K562 (cell line): ENCODE data around the gene RPS2. TPM values are rescaled to one million over a fixed set of nuclear protein-coding genes. Genes with fewer than 3 reads are reported as not detected.

ENCODE experiments used
- CC2D1A ChIP-seq: fragments of 450-650 bp; IDR thresholded peaks from 2 replicates; pipeline ENCODE4 v1.6.1; 2017; ENCODE audit warnings: mild to moderate bottlenecking
- CREBBP ChIP-seq: IDR thresholded peaks from one replicate; pipeline ENCODE4 v1.6.1; 2012; ENCODE audit warnings: low read depth, mild to moderate bottlenecking, control low read depth, inconsistent platforms, low read length
- ESRRB ChIP-seq: fragments of 250-450 bp; sonication (Bioruptor Pico); IDR thresholded peaks from 2 replicates; pipeline ENCODE4 v1.5.0; 2020; ENCODE audit warnings: mild to moderate bottlenecking, moderate library complexity, borderline replicate concordance
- KDM4B ChIP-seq, 2 experiments: fragments of 450-650 bp in 1 of 2; sonication (generic) in 1 of 2; IDR thresholded peaks; 2 replicates each; pipeline ENCODE4 v1.6.1; 2016 to 2017; ENCODE audit warnings: borderline replicate concordance in 2 of 2, antibody characterized with exemption in 1 of 2, low read depth in 1 of 2, mild to moderate bottlenecking in 1 of 2
- NFXL1 ChIP-seq: fragments of 450-650 bp; formaldehyde crosslinking; IDR thresholded peaks from 2 replicates; pipeline ENCODE4 v1.4.0; 2021; ENCODE audit warnings: mild to moderate bottlenecking
- NR2C1 ChIP-seq, 2 experiments: fragments of 450-650 bp; IDR thresholded peaks; 2 replicates each; pipeline ENCODE4 v1.6.1; 2017; ENCODE audit warnings: mild to moderate bottlenecking in 2 of 2, antibody characterized with exemption in 1 of 2, inconsistent platforms in 1 of 2, missing compliant biosample characterization in 1 of 2, missing genetic modification characterization in 1 of 2
- PHB ChIP-seq: fragments of 250-450 bp; sonication (Bioruptor Pico); IDR thresholded peaks from 2 replicates; pipeline ENCODE4 v1.5.0; 2021
- POLR2B ChIP-seq: fragments of 450-650 bp; IDR thresholded peaks from 2 replicates; pipeline ENCODE4 v1.6.1; 2018; ENCODE audit warnings: low read depth; ENCODE audit not compliant: partially characterized antibody
- SIX5 ChIP-seq, 2 experiments: IDR thresholded peaks; 2 replicates each; pipeline ENCODE4 v1.6.1; 2011; ENCODE audit warnings: low read length in 2 of 2, borderline replicate concordance in 1 of 2, low read depth in 1 of 2, mild to moderate bottlenecking in 1 of 2, moderate library complexity in 1 of 2; ENCODE audit not compliant: insufficient read depth in 1 of 2
- SP1 ChIP-seq: sonication (generic); formaldehyde crosslinking; IDR thresholded peaks from 2 replicates; pipeline ENCODE4 v1.8.1; 2022; ENCODE audit warnings: mild to moderate bottlenecking, missing genetic modification reagents
- STAT5B ChIP-seq: fragments of 250-450 bp; sonication (Bioruptor Pico); IDR thresholded peaks from 2 replicates; pipeline ENCODE4 v1.8.0; 2021; ENCODE audit warnings: mild to moderate bottlenecking, inconsistent platforms
- THRAP3 ChIP-seq: fragments of 450-650 bp; IDR thresholded peaks from 2 replicates; pipeline ENCODE4 v1.6.1; 2016; ENCODE audit warnings: mild to moderate bottlenecking, inconsistent platforms, borderline replicate concordance
- TRIM24 ChIP-seq, 2 experiments: fragments of 450-650 bp; IDR thresholded peaks; 2 replicates each; pipeline ENCODE4 v1.6.1; 2016
- ZBTB17 ChIP-seq: fragments of 450-650 bp; formaldehyde crosslinking; IDR thresholded peaks from 2 replicates; pipeline ENCODE4 v1.4.0; 2020; ENCODE audit warnings: mild to moderate bottlenecking
- ZNF384 ChIP-seq: IDR thresholded peaks from 2 replicates; pipeline ENCODE4 v1.6.1; 2012; ENCODE audit warnings: low read depth, low read length, improper control_type of control experiment
- ZNF407 ChIP-seq: fragments of 450-650 bp; IDR thresholded peaks from 2 replicates; pipeline ENCODE4 v1.6.1; 2016; ENCODE audit warnings: low read depth
- ZNF431 ChIP-seq: sonication (generic); formaldehyde crosslinking; IDR thresholded peaks from 2 replicates; pipeline ENCODE4 v1.8.0; 2022; ENCODE audit warnings: mild to moderate bottlenecking, missing genetic modification reagents
- ZNF507 ChIP-seq: conservative IDR thresholded peaks from 2 replicates; pipeline ENCODE4 v1.6.1; 2017; ENCODE audit warnings: missing genetic modification characterization, missing compliant biosample characterization
- polyA plus RNA-seq, 8 experiments: library from polyadenylated mRNA; depleted of rRNA in 4 of 8; stranded (reverse) in 5 of 8; unstranded in 3 of 8; fragments of >200 nt; fragmentation: Nextera tagmentation in 2 of 8; fragmentation: Illumina TruSeq in 1 of 8; extraction: Ambion mirVana in 2 of 8; extraction: Trizol in 1 of 8; gene quantifications; 2 replicates each; pipeline versions ENCODE4 v1.2.1 to v1.2.3, GENCODE V29; 2011 to 2014; ENCODE audit warnings: inconsistent platforms in 1 of 8, missing spikeins in 1 of 8
- total RNA-seq, 7 experiments: library from RNA; depleted of rRNA in 6 of 7; stranded (reverse); fragments of >200 nt in 6 of 7; fragmentation: Illumina TruSeq in 2 of 7; extraction: Trizol in 2 of 7; gene quantifications; 2 replicates each; pipeline versions ENCODE4 v1.2.1 to v1.2.3, GENCODE V29; 2011 to 2021; ENCODE audit warnings: low replicate concordance in 1 of 7
- TF ChIP-seq, protein P1 (sequence below): fragments of 450-650 bp; IDR thresholded peaks from 2 replicates; pipeline ENCODE4 v1.6.1; 2016; ENCODE audit warnings: antibody characterized with exemption
- TF ChIP-seq, protein P2 (sequence below): sonication (generic); formaldehyde crosslinking; IDR thresholded peaks from 2 replicates; pipeline ENCODE4 v1.8.1; 2023; ENCODE audit warnings: mild to moderate bottlenecking, missing genetic modification reagents

RPS2 gene
- total and polyA plus RNA-seq, 9 of the 15 experiments (the other 6 are each of a cell fraction or from before 2014, with no cell fraction given): 834 to 4,794 (median 3,793) TPM

- TF ChIP-seq ZNF407 (no peak), NR2C1 (IDR thresholded peaks at IDR 0.05) (no peak), NR2C1 (tag; IDR thresholded peaks at IDR 0.05) (peak; percentile 23), TRIM24 (IDR thresholded peaks at IDR 0.05) (no peak), NFXL1 (no peak), KDM4B (IDR thresholded peaks at IDR 0.05; ENCODE audit: borderline replicate concordance in 2 of 2, low read depth in 1 of 2) (no peak), SIX5 (IDR thresholded peaks at IDR 0.05; ENCODE audit: borderline replicate concordance in 1 of 2, insufficient read depth in 1 of 2, low read depth in 1 of 2, low read length in 2 of 2) (no peak), CC2D1A (no peak), STAT5B (CRISPR knock-in tag) (no peak), ESRRB (CRISPR knock-in tag) (no peak), ZNF431 (CRISPR knock-in tag) (0 out of 2 replicates have a peak, but pooled peaks have one; percentile 50), SP1 (CRISPR knock-in tag) (peak; percentile 40; the same call in 1 of the 2 replicates), CREBBP (no peak), ZBTB17 (no peak), THRAP3 (no peak), PHB (CRISPR knock-in tag) (no peak), POLR2B (no peak), ZNF507 (tag) (no peak), ZNF384 (no peak)
- TF ChIP-seq, protein P1, sequence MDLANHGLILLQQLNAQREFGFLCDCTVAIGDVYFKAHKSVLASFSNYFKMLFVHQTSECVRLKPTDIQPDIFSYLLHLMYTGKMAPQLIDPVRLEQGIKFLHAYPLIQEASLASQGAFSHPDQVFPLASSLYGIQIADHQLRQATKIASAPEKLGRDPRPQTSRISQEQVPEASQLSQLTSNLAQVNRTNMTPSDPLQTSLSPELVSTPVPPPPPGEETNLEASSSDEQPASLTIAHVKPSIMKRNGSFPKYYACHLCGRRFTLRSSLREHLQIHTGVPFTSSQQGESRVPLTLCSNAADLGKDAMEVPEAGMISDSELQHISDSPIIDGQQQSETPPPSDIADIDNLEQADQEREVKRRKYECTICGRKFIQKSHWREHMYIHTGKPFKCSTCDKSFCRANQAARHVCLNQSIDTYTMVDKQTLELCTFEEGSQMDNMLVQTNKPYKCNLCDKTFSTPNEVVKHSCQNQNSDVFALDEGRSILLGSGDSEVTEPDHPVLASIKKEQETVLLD: 0 out of 2 replicates have a peak, but pooled peaks have one; percentile 30
- TF ChIP-seq, protein P2, sequence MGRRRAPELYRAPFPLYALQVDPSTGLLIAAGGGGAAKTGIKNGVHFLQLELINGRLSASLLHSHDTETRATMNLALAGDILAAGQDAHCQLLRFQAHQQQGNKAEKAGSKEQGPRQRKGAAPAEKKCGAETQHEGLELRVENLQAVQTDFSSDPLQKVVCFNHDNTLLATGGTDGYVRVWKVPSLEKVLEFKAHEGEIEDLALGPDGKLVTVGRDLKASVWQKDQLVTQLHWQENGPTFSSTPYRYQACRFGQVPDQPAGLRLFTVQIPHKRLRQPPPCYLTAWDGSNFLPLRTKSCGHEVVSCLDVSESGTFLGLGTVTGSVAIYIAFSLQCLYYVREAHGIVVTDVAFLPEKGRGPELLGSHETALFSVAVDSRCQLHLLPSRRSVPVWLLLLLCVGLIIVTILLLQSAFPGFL: no peak
These were observed 44.1 kb upstream of the RPS2 start (continued) for GRCh38 chr16:2008631-2009163.
